Activated T-cell treated with anti-CD3 and anti-CD28 coated beads, Interleukin-2, amount 50 U/mL, for 72 hours (primary cell): ENCODE data around the gene MARCHF9. TPM values are rescaled to one million over a fixed set of nuclear protein-coding genes. Genes with fewer than 3 reads are reported as not detected.
"Not testable (repeated sequence)": the region's sequence is repeated elsewhere in the genome, so short reads cannot be mapped to it uniquely, and the experiment has no call there.

Source experiments
- ATAC-seq, 2 donors: fragments of 150-1000 bp; cut with Tn5 transposase; replicated peaks in 1 of 2; 2 replicates each; pipeline ENCODE4 v1.10.0; 2021; ENCODE audit warnings: moderate library complexity in 2 of 2, mild to moderate bottlenecking in 1 of 2
- DNase-seq, 2 donors: peaks; one replicate each; pipeline ENCODE4 v3.0.0; 2021 to 2022; ENCODE audit warnings: mixed read lengths in 1 of 2
- H3K27ac Mint-ChIP-seq: one replicate; pipeline ENCODE4 v1.8.0; 2022; ENCODE audit warnings: mild to moderate bottlenecking, moderate library complexity, mixed read lengths
- H3K27me3 Mint-ChIP-seq: one replicate; pipeline ENCODE4 v1.8.0; 2022; ENCODE audit warnings: low read depth, mixed read lengths
- H3K36me3 Mint-ChIP-seq, 2 donors: one replicate each; pipeline ENCODE4 v1.8.0; 2022; ENCODE audit warnings: mixed read lengths in 2 of 2, mild to moderate bottlenecking in 1 of 2; ENCODE audit not compliant: insufficient read depth in 2 of 2
- H3K4me1 Mint-ChIP-seq: one replicate; pipeline ENCODE4 v1.8.0; 2022; ENCODE audit warnings: low read depth, mixed read lengths
- H3K4me3 Mint-ChIP-seq, 2 donors: one replicate each; pipeline ENCODE4 v1.8.0; 2022; ENCODE audit warnings: mild to moderate bottlenecking in 2 of 2, mixed read lengths in 2 of 2, moderate library complexity in 2 of 2
- H3K9me3 Mint-ChIP-seq, 2 donors: one replicate each; pipeline ENCODE4 v1.8.0; 2022; ENCODE audit warnings: mixed read lengths in 2 of 2
- total RNA-seq, 2 donors: library from RNA; stranded (reverse); gene quantifications; one replicate each; pipeline ENCODE4 v1.2.3, GENCODE V29; 2022

MARCHF9 gene
- total RNA-seq, 2 donors from 2014 or later: 30.2 to 32.9 TPM

- no peak overlapping the region for H3K4me3 Mint-ChIP-seq
Measured at GRCh38 chr12:57767876-57768275, 13.0 kb downstream of the MARCHF9 start.

GRCh38 chr12:57769594-57769993, 14.7 kb downstream of the MARCHF9 start:
- Mint-ChIP-seq H3K4me3 (peak overlapping the region; percentile 5 to 15), H3K9me3 (no peaks in the 10 kb centered on the region), H3K36me3 (peaks cover 0 to 15% of the 10 kb centered on the region in 2 donors), H3K4me1 (peaks cover 52% of the 10 kb centered on the region), H3K27ac (no peak overlapping the region), H3K27me3 (no peaks in the 10 kb centered on the region)
- ATAC-seq (no peak), DNase-seq (no peak)

More at GRCh38 chr12:57767876-57768275, 13.0 kb downstream of the MARCHF9 start:
- no peaks in the 10 kb centered on the region for H3K9me3 Mint-ChIP-seq
- peaks cover 0 to 19% of the 10 kb centered on the region in 2 donors for H3K36me3 Mint-ChIP-seq
- peaks cover 55% of the 10 kb centered on the region for H3K4me1 Mint-ChIP-seq
- no peak overlapping the region for H3K27ac Mint-ChIP-seq
- no peaks in the 10 kb centered on the region for H3K27me3 Mint-ChIP-seq
- ATAC-seq: no peak
- no peak for DNase-seq

- ATAC-seq: no peak
- H3K36me3 Mint-ChIP-seq: peaks cover 3 to 15% of the 10 kb centered on the region in 2 donors
- no peaks in the 10 kb centered on the region for H3K9me3 Mint-ChIP-seq
- H3K27me3 Mint-ChIP-seq: no peaks in the 10 kb centered on the region
- DNase-seq: no peak
- H3K27ac Mint-ChIP-seq: no peak overlapping the region
- H3K4me1 Mint-ChIP-seq: peaks cover 44% of the 10 kb centered on the region
- peak overlapping the region; percentile 40 to 83 for H3K4me3 Mint-ChIP-seq
Measured at GRCh38 chr12:57770734-57771133, 15.8 kb downstream of the MARCHF9 start.

GRCh38 chr12:57771236-57771872, 16.5 kb downstream of the MARCHF9 start:
- Mint-ChIP-seq H3K9me3 (no peaks in the 10 kb centered on the region), H3K27me3 (no peaks in the 10 kb centered on the region), H3K27ac (peak overlapping the region; percentile 82), H3K4me3 (peak overlapping the region; percentile 83 to 100), H3K36me3 (peaks cover 5 to 17% of the 10 kb centered on the region in 2 donors), H3K4me1 (peaks cover 41% of the 10 kb centered on the region)
- DNase-seq: peak; percentile 88 to 92
- ATAC-seq: peak; percentile 71 to 75

- no peaks in the 10 kb centered on the region for H3K27me3 Mint-ChIP-seq
- peak; percentile 91 to 92 for ATAC-seq
- H3K27ac Mint-ChIP-seq: peak within 1 kb of the TSS; percentile 82
- DNase-seq: peak; percentile 91 to 93
- no peaks in the 10 kb centered on the region for H3K9me3 Mint-ChIP-seq
- peak within 1 kb of the TSS; percentile 83 to 100 for H3K4me3 Mint-ChIP-seq
- peaks cover 36% of the 10 kb centered on the region for H3K4me1 Mint-ChIP-seq
- H3K36me3 Mint-ChIP-seq: peaks cover 5 to 17% of the 10 kb centered on the region in 2 donors
Measured at GRCh38 chr12:57771873-57772428, 17.0 kb downstream of the MARCHF9 start, which contains the start of gene METTL1. METTL1 (minus strand) TSS chr12:57772105; CDS start chr12:57772083, 22 bp downstream.

GRCh38 chr12:57772429-57773322, 17.8 kb downstream of the MARCHF9 start, which contains the start of gene EEF1AKMT3:
EEF1AKMT3 (plus strand) TSS chr12:57772614; CDS start chr12:57772725, 111 bp downstream.
- Mint-ChIP-seq H3K27ac (peak within 1 kb of the TSS; percentile 82), H3K27me3 (no peaks in the 10 kb centered on the region), H3K36me3 (peaks cover 5 to 17% of the 10 kb centered on the region in 2 donors), H3K9me3 (no peaks in the 10 kb centered on the region), H3K4me1 (peaks cover 36% of the 10 kb centered on the region), H3K4me3 (peak within 1 kb of the TSS; percentile 83 to 100)
- DNase-seq: peak; percentile 38 to 47
- ATAC-seq: peak; percentile 37 to 58

GRCh38 chr12:57774634-57775033, 19.7 kb downstream of the MARCHF9 start:
- not testable (repeated sequence) for H3K4me3 Mint-ChIP-seq, H3K27me3 Mint-ChIP-seq, DNase-seq, ATAC-seq, H3K9me3 Mint-ChIP-seq, H3K27ac Mint-ChIP-seq
- peaks cover 36% of the 10 kb centered on the region for H3K4me1 Mint-ChIP-seq
- peaks cover 6 to 15% of the 10 kb centered on the region in 2 donors for H3K36me3 Mint-ChIP-seq

GRCh38 chr12:57775044-57775443, 20.1 kb downstream of the MARCHF9 start:
- Mint-ChIP-seq H3K9me3 (no peaks in the 10 kb centered on the region), H3K4me3 (no peak overlapping the region), H3K27ac (no peak overlapping the region), H3K27me3 (no peaks in the 10 kb centered on the region), H3K4me1 (peaks cover 32% of the 10 kb centered on the region), H3K36me3 (peaks cover 6 to 11% of the 10 kb centered on the region in 2 donors)
- no peak for DNase-seq
- ATAC-seq: no peak

GRCh38 chr12:57775563-57776246, 20.8 kb downstream of the MARCHF9 start:
- Mint-ChIP-seq H3K36me3 (peaks cover 6 to 8% of the 10 kb centered on the region in 2 donors), H3K4me1 (peaks cover 25% of the 10 kb centered on the region), H3K27me3 (no peaks in the 10 kb centered on the region), H3K27ac (no peak overlapping the region), H3K4me3 (no peak overlapping the region), H3K9me3 (no peaks in the 10 kb centered on the region)
- ATAC-seq (no peak), DNase-seq (no peak)

GRCh38 chr12:57776247-57776587, 21.3 kb downstream of the MARCHF9 start:
- no peaks in the 10 kb centered on the region for H3K27me3 Mint-ChIP-seq
- H3K27ac Mint-ChIP-seq: no peak overlapping the region
- DNase-seq (no peak), ATAC-seq (no peak)
- H3K9me3 Mint-ChIP-seq: no peaks in the 10 kb centered on the region
- H3K4me1 Mint-ChIP-seq: peaks cover 20% of the 10 kb centered on the region
- no peak overlapping the region for H3K4me3 Mint-ChIP-seq
- H3K36me3 Mint-ChIP-seq: peaks cover 6 to 8% of the 10 kb centered on the region in 2 donors

- peaks cover 22% of the 10 kb centered on the region for H3K4me1 Mint-ChIP-seq
- H3K4me3 Mint-ChIP-seq: no peak overlapping the region
- H3K36me3 Mint-ChIP-seq: peaks cover 3 to 6% of the 10 kb centered on the region in 2 donors
- DNase-seq (no peak), ATAC-seq (no peak)
- no peak overlapping the region for H3K27ac Mint-ChIP-seq
- no peaks in the 10 kb centered on the region for H3K27me3 Mint-ChIP-seq
- no peaks in the 10 kb centered on the region for H3K9me3 Mint-ChIP-seq
Measured at GRCh38 chr12:57777367-57777766, 22.5 kb downstream of the MARCHF9 start.

- DNase-seq: no peak
- Mint-ChIP-seq H3K9me3 (no peaks in the 10 kb centered on the region), H3K36me3 (peaks cover 6% of the 10 kb centered on the region in 2 donors), H3K4me3 (no peak overlapping the region), H3K4me1 (peaks cover 24% of the 10 kb centered on the region), H3K27ac (no peak overlapping the region), H3K27me3 (no peaks in the 10 kb centered on the region)
- ATAC-seq: no peak
Measured at GRCh38 chr12:57777911-57778310, 23.0 kb downstream of the MARCHF9 start.
